ENCODE measurements around the gene CCNY.

The CCNY gene

DNA sequence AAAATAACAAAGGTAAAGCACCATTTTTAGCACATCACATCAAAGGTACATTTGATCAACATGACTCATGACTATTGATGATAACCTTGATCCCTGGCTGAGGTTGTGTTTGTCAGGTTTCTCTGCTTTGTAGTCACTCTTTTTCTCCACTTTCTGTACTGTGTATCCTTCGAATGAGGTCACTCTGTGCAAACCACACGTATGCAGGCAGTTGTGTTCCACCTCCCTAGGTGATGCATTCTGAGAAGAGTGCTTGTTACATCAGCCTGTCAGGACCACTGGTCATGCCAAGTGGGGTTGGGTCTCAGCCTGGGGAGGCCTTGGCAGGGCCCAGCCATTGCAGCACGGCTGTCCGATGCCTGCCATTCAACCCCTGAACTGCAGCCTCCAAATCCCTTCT, 206.0 kb downstream of the CCNY start:
- Histone ChIP-seq H3K9ac (ENCODE audit: low read length) (no peak overlapping the region), H3K4me1 (ENCODE audit: control insufficient read depth, insufficient read depth, low read length) (peaks cover 26% of the 10 kb centered on the region), H3K4me3 (ENCODE audit: low read length) (no peak overlapping the region), H3K36me3 (ENCODE audit: control insufficient read depth, insufficient read depth, low read length, severe bottlenecking) (peaks cover 16% of the 10 kb centered on the region), H3K9me3 (ENCODE audit: control insufficient read depth, low read length) (no peaks in the 10 kb centered on the region), H3K27me3 (replicated peaks; ENCODE audit: control insufficient read depth, insufficient read depth, low read length) (no peaks in the 10 kb centered on the region)
- no peak for DNase-seq (ENCODE audit: low read depth)

DNA sequence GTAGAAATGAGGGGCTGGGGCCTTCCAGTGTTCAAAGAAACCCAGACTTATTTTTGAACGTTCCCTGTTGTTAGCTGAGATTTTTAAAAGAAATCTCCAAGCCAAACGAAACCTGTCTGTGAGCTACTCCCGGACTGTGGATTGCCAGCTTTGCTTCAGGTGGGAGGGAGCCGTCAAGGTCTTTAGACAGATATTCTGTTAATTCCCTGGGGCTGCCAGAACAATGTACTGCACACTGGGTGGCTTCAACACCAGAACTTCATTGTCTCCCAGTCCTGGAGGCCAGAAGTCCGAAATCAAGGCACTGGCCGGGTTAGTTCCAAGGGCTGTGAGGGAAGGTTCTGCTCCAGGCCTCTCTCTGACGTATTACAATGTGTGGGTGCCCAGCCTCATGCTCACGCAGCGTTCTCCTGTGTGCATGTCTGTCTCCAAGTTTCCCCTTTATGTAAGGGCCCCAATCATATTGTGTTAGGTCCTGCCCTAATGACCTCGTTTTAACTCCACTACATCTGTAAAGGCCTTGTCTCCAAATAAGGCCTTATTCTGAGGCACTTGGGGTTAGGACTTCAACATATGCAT, 208.9 kb downstream of the CCNY start:
- no peak overlapping the region for H3K9ac ChIP-seq (ENCODE audit: low read length)
- peaks cover 27% of the 10 kb centered on the region for H3K4me1 ChIP-seq (ENCODE audit: control insufficient read depth, insufficient read depth, low read length)
- H3K36me3 ChIP-seq (ENCODE audit: control insufficient read depth, insufficient read depth, low read length, severe bottlenecking), result peaks cover 26% of the 10 kb centered on the region
- H3K4me3 ChIP-seq (ENCODE audit: low read length), result no peak overlapping the region
- no peaks in the 10 kb centered on the region for H3K9me3 ChIP-seq (ENCODE audit: control insufficient read depth, low read length)
- no peaks in the 10 kb centered on the region for H3K27me3 ChIP-seq (replicated peaks; ENCODE audit: control insufficient read depth, insufficient read depth, low read length)
- DNase-seq (ENCODE audit: low read depth), result no peak

DNA sequence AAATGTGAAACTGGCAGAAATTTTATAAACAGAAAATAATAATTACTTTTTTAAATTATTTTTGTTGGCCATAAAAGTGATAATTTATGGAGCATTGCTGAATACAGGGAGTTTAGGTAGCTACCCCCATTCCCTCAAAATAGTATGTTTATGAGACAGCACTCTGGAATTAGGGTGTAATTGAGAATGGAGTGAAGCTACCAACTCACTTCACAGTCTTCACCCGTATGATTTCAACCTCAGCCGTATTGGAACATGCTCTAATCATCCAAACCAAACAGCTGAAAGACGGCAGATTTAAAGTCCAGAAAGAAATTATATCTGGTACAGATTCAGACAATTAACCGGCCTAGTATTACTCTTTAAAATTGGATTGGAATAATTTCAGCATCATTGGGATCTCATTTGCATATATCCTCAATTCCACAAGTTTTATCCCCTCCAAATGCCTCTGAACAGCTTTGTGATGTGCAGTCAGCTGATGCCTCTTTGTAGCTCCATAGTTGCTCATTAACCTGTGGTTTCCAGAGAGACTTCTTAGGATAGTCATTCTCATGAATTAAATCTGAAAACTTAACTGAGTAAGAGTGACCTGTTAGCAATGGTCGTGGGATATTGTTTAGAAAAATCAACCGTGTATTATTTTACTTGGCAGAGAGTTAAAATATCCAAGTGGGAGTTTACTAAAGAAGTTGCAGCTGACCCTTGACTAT, 209.7 kb downstream of the CCNY start:
- Histone ChIP-seq H3K27me3 (replicated peaks; ENCODE audit: control insufficient read depth, insufficient read depth, low read length) (no peaks in the 10 kb centered on the region), H3K4me3 (ENCODE audit: low read length) (no peak overlapping the region), H3K9ac (ENCODE audit: low read length) (no peak overlapping the region), H3K4me1 (ENCODE audit: control insufficient read depth, insufficient read depth, low read length) (peaks cover 19% of the 10 kb centered on the region), H3K9me3 (ENCODE audit: control insufficient read depth, low read length) (no peaks in the 10 kb centered on the region), H3K36me3 (ENCODE audit: control insufficient read depth, insufficient read depth, low read length, severe bottlenecking) (peaks cover 26% of the 10 kb centered on the region)
- peak; percentile 20 for DNase-seq (ENCODE audit: low read depth)

DNA sequence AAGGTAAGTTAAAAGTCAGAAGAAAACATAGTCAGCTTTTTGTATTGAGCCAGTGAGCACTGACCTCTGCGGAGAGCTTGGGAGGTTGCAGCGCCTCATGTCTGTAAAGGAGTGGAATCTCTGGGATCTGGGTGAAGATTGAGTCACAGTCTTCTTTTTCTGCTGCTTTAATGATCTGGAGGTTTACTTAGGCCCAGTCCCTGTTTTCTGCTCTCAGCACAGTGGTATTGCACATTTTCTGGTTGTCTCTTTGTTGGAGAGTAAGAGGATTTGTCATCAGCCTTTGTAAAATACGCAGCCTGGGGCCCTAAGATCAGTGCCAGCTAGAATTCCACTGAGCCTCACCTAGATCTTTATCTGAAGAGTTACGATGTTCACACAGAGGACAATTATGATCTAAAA, 210.5 kb downstream of the CCNY start:
- no peak overlapping the region for H3K9ac ChIP-seq (ENCODE audit: low read length)
- no peaks in the 10 kb centered on the region for H3K9me3 ChIP-seq (ENCODE audit: control insufficient read depth, low read length)
- DNase-seq (ENCODE audit: low read depth), result peak; percentile 69
- peaks cover 26% of the 10 kb centered on the region for H3K36me3 ChIP-seq (ENCODE audit: control insufficient read depth, insufficient read depth, low read length, severe bottlenecking)
- H3K27me3 ChIP-seq (replicated peaks; ENCODE audit: control insufficient read depth, insufficient read depth, low read length), result no peaks in the 10 kb centered on the region
- H3K4me3 ChIP-seq (ENCODE audit: low read length), result no peak overlapping the region
- peaks cover 19% of the 10 kb centered on the region for H3K4me1 ChIP-seq (ENCODE audit: control insufficient read depth, insufficient read depth, low read length)

DNA sequence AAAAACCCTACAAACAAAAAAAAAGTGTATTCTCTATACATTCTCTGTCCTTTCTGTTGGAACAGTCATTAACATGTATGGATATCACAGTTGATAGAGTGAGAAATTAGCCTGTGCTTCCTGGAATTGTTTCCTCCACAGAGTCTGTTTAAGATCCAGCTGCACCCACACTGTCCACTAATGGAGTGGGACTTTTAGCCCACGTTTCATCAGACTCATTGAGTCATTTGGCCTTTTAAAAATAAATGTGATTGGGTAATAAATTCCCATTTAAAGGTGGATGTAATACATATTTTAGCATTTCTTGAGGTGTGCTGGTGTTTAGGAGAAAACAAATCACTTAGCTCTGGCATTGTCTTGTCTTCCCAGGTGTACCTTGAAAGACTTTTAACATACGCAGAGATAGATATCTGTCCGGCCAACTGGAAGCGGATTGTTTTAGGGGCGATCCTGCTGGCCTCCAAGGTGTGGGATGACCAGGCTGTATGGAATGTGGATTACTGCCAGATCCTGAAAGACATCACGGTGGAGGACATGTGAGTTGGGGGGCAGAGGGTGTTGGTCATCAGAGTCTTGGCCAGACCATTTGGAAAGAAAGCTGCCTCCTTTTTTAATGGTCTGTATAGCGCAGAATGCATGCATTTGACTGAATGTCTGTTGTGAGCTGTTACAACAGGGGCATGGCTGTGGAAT, 216.5 kb downstream of the CCNY start:
- H3K9ac ChIP-seq (ENCODE audit: low read length), result no peak overlapping the region
- H3K27me3 ChIP-seq (replicated peaks; ENCODE audit: control insufficient read depth, insufficient read depth, low read length), result no peaks in the 10 kb centered on the region
- no peak overlapping the region for H3K4me3 ChIP-seq (ENCODE audit: low read length)
- H3K9me3 ChIP-seq (ENCODE audit: control insufficient read depth, low read length), result no peaks in the 10 kb centered on the region
- peaks cover 21% of the 10 kb centered on the region for H3K36me3 ChIP-seq (ENCODE audit: control insufficient read depth, insufficient read depth, low read length, severe bottlenecking)
- no peak for DNase-seq (ENCODE audit: low read depth)
- H3K4me1 ChIP-seq (ENCODE audit: control insufficient read depth, insufficient read depth, low read length), result peaks cover 11% of the 10 kb centered on the region

DNA sequence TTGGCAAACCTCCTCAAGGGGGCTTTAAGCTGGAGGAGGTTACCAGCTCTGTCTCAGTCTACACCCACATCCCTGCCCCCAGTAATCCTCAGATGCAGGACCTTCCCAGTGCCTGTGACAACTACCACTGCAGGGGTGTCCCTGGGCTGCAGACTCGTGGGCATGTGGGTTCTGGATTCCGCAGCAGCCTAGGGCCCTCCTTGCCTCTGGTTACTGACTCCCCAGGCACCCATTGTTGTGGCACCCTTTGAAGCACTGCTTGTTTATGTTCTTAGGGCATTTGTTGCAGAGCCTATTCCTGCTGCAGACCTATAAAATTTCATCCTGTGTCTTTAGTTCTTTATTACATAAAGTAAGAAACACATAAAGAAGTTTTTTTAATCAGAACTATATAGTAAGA, 217.7 kb downstream of the CCNY start:
- Histone ChIP-seq H3K9ac (ENCODE audit: low read length) (no peak overlapping the region), H3K9me3 (ENCODE audit: control insufficient read depth, low read length) (no peaks in the 10 kb centered on the region), H3K4me1 (ENCODE audit: control insufficient read depth, insufficient read depth, low read length) (peaks cover 11% of the 10 kb centered on the region), H3K36me3 (ENCODE audit: control insufficient read depth, insufficient read depth, low read length, severe bottlenecking) (peaks cover 21% of the 10 kb centered on the region), H3K27me3 (replicated peaks; ENCODE audit: control insufficient read depth, insufficient read depth, low read length) (no peaks in the 10 kb centered on the region), H3K4me3 (ENCODE audit: low read length) (no peak overlapping the region)
- no peak for DNase-seq (ENCODE audit: low read depth)

DNA sequence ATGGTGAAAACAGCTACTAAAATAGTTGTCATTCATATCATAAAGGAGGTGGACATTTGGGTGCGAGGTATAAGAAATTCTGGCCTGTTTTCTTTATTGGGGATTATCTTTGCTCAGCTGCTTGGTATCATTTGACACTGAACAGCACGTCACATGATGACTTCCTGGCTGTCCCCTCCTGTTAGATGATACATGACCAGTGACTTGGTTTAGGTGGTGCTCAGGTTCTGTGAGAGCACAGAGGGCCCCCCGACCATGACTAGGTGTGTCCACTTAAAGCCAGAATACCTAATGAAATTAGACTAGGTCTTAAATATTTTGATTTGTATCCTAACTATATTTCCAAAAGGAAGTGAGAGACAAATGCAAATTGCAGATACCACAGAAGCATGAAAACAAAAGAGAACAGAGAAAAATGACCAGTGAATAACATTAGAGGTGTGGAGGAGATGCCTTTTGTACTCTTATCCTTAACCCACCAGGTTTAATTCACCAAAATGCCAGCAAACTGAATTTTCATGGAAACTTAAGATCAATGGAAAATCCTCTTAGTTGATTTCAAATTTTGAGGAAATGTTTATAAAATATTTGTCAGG, 218.2 kb downstream of the CCNY start:
- Histone ChIP-seq H3K36me3 (ENCODE audit: control insufficient read depth, insufficient read depth, low read length, severe bottlenecking) (peaks cover 20% of the 10 kb centered on the region), H3K4me1 (ENCODE audit: control insufficient read depth, insufficient read depth, low read length) (peaks cover 11% of the 10 kb centered on the region)

DNA sequence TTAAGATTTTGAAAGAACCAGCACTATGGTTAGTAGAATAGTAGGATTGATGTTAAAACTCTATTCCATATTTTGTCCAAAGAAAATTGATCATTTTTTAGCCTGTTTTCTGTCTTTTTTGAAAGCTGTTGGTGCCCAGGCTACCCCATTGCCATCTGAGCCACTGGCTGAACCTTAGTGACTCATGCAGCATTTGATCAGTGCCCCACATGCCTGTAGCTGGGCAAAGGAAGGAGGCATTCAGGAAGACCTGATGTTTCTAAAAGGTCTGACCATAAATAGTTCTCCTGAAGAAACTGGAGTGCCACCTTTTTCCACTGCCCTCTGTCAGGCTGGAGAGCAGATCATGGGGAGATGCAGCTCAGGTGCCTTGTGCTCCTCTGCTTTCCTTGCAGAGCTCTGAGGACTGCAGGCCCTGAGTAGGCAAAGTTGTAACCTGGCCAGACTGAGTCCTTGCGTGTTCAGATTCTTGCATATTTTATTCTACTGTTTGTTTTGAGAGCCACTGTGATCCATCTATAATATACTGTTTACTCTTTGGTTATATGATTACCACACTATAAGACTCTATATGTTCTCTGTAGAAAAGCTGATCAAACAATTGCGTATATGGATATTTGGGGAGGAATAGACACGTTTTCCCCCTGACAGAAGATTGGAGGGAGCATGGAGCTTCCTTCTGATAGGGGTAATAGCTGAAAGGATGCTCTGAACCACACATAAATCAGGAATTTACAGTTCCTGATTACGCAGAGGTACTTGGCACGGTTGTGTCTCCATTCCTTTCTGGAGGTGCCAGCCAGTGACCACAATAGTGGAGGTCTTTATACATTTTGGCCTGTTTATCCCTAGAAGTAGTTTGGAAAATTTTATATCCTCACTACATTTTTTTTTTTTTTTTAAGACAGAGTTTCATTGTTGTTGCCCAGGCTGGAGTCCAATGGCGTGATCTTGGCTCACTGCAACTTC, 219.9 kb downstream of the CCNY start:
- Histone ChIP-seq H3K4me1 (ENCODE audit: control insufficient read depth, insufficient read depth, low read length) (peaks cover 11% of the 10 kb centered on the region), H3K27me3 (replicated peaks; ENCODE audit: control insufficient read depth, insufficient read depth, low read length) (no peaks in the 10 kb centered on the region)
- DNase-seq (ENCODE audit: low read depth), result no peak

More for the DNA sequence above, 218.2 kb downstream of the CCNY start:
- DNase-seq (ENCODE audit: low read depth), result no peak
- no peaks in the 10 kb centered on the region for H3K9me3 ChIP-seq (ENCODE audit: control insufficient read depth, low read length)
- H3K27me3 ChIP-seq (replicated peaks; ENCODE audit: control insufficient read depth, insufficient read depth, low read length), result no peaks in the 10 kb centered on the region
- H3K9ac ChIP-seq (ENCODE audit: low read length), result no peak overlapping the region
- no peak overlapping the region for H3K4me3 ChIP-seq (ENCODE audit: low read length)

DNA sequence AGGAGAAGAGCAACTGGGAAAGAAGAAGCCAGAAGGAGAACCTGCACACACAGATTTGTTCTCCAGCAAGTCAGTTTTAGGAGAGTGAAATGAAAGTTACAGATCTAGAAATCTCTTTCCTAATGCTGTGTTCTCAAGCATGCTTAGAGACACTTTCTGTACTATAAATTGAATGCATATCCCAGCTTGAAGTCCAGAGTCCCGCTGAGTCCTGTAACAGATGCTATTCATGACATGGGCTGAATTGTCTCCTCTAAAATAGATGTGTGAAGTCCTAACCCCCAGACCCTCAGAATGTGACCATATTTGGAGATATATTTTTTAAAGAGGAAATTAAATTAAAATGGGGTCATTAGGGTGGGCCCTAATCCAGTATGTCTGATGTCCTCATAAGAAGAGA, 222.0 kb downstream of the CCNY start:
- peaks cover 24% of the 10 kb centered on the region for H3K36me3 ChIP-seq (ENCODE audit: control insufficient read depth, insufficient read depth, low read length, severe bottlenecking)
- no peak for DNase-seq (ENCODE audit: low read depth)
- H3K27me3 ChIP-seq (replicated peaks; ENCODE audit: control insufficient read depth, insufficient read depth, low read length), result no peaks in the 10 kb centered on the region

More for the DNA sequence above, 219.9 kb downstream of the CCNY start:
- H3K9me3 ChIP-seq (ENCODE audit: control insufficient read depth, low read length), result no peaks in the 10 kb centered on the region
- H3K4me3 ChIP-seq (ENCODE audit: low read length), result no peak overlapping the region
- H3K36me3 ChIP-seq (ENCODE audit: control insufficient read depth, insufficient read depth, low read length, severe bottlenecking), result peaks cover 30% of the 10 kb centered on the region
- H3K9ac ChIP-seq (ENCODE audit: low read length), result no peak overlapping the region

DNA sequence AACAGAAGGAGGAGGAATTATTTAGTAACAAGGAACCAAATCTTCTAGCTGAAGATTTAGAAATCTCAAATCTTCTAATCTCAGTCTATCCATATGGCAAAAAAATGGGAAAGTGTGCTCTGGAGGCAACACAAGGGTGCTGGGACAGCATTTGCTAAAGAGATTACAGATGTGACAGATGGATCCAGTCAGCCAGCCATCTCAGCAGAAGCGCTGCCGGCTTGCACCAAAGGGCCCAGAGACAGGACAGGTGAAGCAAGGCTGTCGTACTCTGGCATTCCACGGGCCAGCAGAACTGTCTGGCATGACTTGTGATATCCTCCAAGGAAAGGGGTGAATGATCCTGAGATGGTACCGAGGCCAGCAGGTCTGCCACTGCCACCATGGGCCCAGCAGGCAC, 223.1 kb downstream of the CCNY start:
- peaks cover 10% of the 10 kb centered on the region for H3K4me1 ChIP-seq (ENCODE audit: control insufficient read depth, insufficient read depth, low read length)
- H3K9ac ChIP-seq (ENCODE audit: low read length), result no peak overlapping the region
- H3K4me3 ChIP-seq (ENCODE audit: low read length), result no peak overlapping the region
- no peaks in the 10 kb centered on the region for H3K27me3 ChIP-seq (replicated peaks; ENCODE audit: control insufficient read depth, insufficient read depth, low read length)
- peaks cover 16% of the 10 kb centered on the region for H3K36me3 ChIP-seq (ENCODE audit: control insufficient read depth, insufficient read depth, low read length, severe bottlenecking)
- no peaks in the 10 kb centered on the region for H3K9me3 ChIP-seq (ENCODE audit: control insufficient read depth, low read length)
- DNase-seq (ENCODE audit: low read depth), result no peak

More for the DNA sequence above, 222.0 kb downstream of the CCNY start:
- Histone ChIP-seq H3K4me1 (ENCODE audit: control insufficient read depth, insufficient read depth, low read length) (peaks cover 5% of the 10 kb centered on the region), H3K4me3 (ENCODE audit: low read length) (no peak overlapping the region), H3K9me3 (ENCODE audit: control insufficient read depth, low read length) (no peaks in the 10 kb centered on the region), H3K9ac (ENCODE audit: low read length) (no peak overlapping the region)
